Type B pancreatic cell (in vitro differentiated cells): ENCODE measurements around the gene IL1A. TPM values are rescaled to one million over a fixed set of nuclear protein-coding genes. Genes with fewer than 3 reads are reported as not detected.

ENCODE experiments used
- DNase-seq: peaks from one replicate; pipeline ENCODE4 v3.0.0; 2021; ENCODE audit warnings: mixed read lengths; ENCODE audit not compliant: unreplicated experiment; ENCODE audit errors: extremely low spot score
- H3K27ac Mint-ChIP-seq: 2 replicates; pipeline ENCODE4 v1.8.0; 2021; ENCODE audit warnings: mild to moderate bottlenecking, mixed read lengths
- H3K27me3 Mint-ChIP-seq: 2 replicates; pipeline ENCODE4 v1.8.0; 2021; ENCODE audit warnings: mixed read lengths
- H3K36me3 Mint-ChIP-seq: 2 replicates; pipeline ENCODE4 v1.8.0; 2021; ENCODE audit warnings: mixed read lengths
- H3K4me1 Mint-ChIP-seq: one replicate; pipeline ENCODE4 v1.8.0; 2021; ENCODE audit warnings: mixed read lengths; ENCODE audit not compliant: unreplicated experiment
- H3K4me3 Mint-ChIP-seq: 2 replicates; pipeline ENCODE4 v1.8.0; 2021; ENCODE audit warnings: mild to moderate bottlenecking, mixed read lengths
- H3K9me3 Mint-ChIP-seq: 2 replicates; pipeline ENCODE4 v1.8.0; 2021; ENCODE audit warnings: mixed read lengths
- CTCF ChIP-seq: fragments of 200-600 bp; sonication (generic); conservative IDR thresholded peaks from 2 replicates; pipeline ENCODE4 v1.5.0; 2021; ENCODE audit warnings: antibody characterized with exemption, mild to moderate bottlenecking
- total RNA-seq: library from RNA; stranded (reverse); gene quantifications from 2 replicates; pipeline ENCODE4 v1.2.1, GENCODE V29; 2021; ENCODE audit warnings: low replicate concordance

The IL1A gene
- total RNA-seq, 1 donor from 2014 or later: 0.60 TPM

- H3K36me3 Mint-ChIP-seq: peaks cover 3% of the 10 kb centered on the region
- no peak for DNase-seq
- no peaks in the 10 kb centered on the region for H3K9me3 Mint-ChIP-seq
- H3K27me3 Mint-ChIP-seq: no peaks in the 10 kb centered on the region
- TF ChIP-seq CTCF: no peak
- H3K4me3 Mint-ChIP-seq: no peak overlapping the region
- no peak overlapping the region for H3K27ac Mint-ChIP-seq
- H3K4me1 Mint-ChIP-seq: peaks cover 14% of the 10 kb centered on the region
Measured at GRCh38 chr2:112787729-112788393, 3.6 kb upstream of the IL1A start.

- Mint-ChIP-seq H3K36me3 (peaks cover 3% of the 10 kb centered on the region), H3K27me3 (no peaks in the 10 kb centered on the region), H3K4me1 (peaks cover 17% of the 10 kb centered on the region), H3K9me3 (no peaks in the 10 kb centered on the region), H3K27ac (no peak overlapping the region), H3K4me3 (no peak overlapping the region)
- DNase-seq: no peak
- no peak for TF ChIP-seq CTCF
Measured at GRCh38 chr2:112787294-112787693, 3.0 kb upstream of the IL1A start.

GRCh38 chr2:112783187-112783714, 1.0 kb downstream of the IL1A start:
- Mint-ChIP-seq H3K4me1 (peaks cover 17% of the 10 kb centered on the region), H3K27ac (peak overlapping the region; percentile 91)

GRCh38 chr2:112782234-112782799, 2.0 kb downstream of the IL1A start:
- Mint-ChIP-seq H3K27me3 (no peaks in the 10 kb centered on the region), H3K4me3 (peak overlapping the region; percentile 41), H3K27ac (peak overlapping the region; percentile 48), H3K4me1 (peaks cover 20% of the 10 kb centered on the region), H3K9me3 (no peaks in the 10 kb centered on the region), H3K36me3 (no peaks in the 10 kb centered on the region)
- no peak for DNase-seq
- TF ChIP-seq CTCF: no peak

More at GRCh38 chr2:112783187-112783714, 1.0 kb downstream of the IL1A start:
- Mint-ChIP-seq H3K27me3 (no peaks in the 10 kb centered on the region), H3K9me3 (no peaks in the 10 kb centered on the region), H3K4me3 (peak overlapping the region; percentile 69), H3K36me3 (no peaks in the 10 kb centered on the region)
- no peak for DNase-seq
- no peak for TF ChIP-seq CTCF

GRCh38 chr2:112779598-112779997, 4.7 kb downstream of the IL1A start:
- H3K27me3 Mint-ChIP-seq: no peaks in the 10 kb centered on the region
- no peaks in the 10 kb centered on the region for H3K36me3 Mint-ChIP-seq
- no peak for TF ChIP-seq CTCF
- peak overlapping the region; percentile 27 for H3K27ac Mint-ChIP-seq
- no peaks in the 10 kb centered on the region for H3K9me3 Mint-ChIP-seq
- no peak for DNase-seq
- H3K4me3 Mint-ChIP-seq: no peak overlapping the region
- peaks cover 31% of the 10 kb centered on the region for H3K4me1 Mint-ChIP-seq
